UCSD-AML1 (cell line): ENCODE measurements around the gene KLHL3.

Source experiments
- DNase-seq: peaks from one replicate; lab custom pipeline; 2025; ENCODE audit not compliant: unreplicated experiment; lab: John Stamatoyannopoulos, UW

The KLHL3 gene

DNA sequence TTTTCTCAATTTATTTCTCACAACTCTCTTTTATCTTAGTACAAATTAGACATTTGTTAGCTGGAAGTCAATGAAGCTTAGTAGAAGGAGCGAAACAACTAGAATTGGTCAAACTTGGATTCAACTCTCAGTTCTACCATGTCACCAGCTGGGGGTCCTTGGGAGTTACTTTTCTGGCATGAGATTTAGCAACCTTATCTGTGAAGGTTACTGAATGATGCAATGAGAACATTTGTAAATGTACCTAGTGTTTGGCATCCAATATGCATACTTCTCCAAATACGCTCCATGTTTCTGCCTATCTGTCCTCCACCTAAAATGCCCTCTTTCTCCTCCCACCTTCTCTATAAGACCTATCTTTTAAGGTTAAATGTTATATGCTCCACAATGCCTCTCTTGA lies 12.0 kb upstream of the KLHL3 start:
- no peak for DNase-seq

DNA sequence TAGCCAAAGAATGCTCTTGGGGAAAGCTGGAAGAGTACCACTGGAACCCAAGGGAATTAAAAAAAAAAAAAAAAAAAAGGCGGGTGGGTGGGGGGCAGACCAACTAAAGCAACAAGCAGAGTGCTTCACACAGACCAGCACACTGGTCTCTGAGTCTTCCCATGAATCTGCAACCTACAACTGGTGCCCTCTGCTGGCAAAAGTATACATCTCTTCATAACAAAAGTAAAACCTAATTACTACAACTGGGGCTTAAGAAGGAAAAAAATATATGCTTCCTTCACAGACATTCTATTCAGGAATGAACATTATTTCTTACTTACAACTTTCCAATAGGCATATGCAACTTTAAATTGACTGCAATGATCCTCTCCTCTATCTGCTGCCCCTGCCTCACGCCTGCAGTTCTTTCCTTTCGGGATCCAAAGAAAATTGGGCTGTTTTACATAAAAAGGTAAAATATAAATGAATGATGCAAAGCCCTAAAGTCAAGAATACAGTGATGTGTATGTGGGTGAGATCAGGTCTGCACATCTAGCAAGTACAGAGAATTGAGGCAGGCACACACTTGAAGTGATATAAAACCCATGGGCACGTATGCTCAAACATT lies 7.2 kb upstream of the KLHL3 start:
- DNase-seq: no peak

DNA sequence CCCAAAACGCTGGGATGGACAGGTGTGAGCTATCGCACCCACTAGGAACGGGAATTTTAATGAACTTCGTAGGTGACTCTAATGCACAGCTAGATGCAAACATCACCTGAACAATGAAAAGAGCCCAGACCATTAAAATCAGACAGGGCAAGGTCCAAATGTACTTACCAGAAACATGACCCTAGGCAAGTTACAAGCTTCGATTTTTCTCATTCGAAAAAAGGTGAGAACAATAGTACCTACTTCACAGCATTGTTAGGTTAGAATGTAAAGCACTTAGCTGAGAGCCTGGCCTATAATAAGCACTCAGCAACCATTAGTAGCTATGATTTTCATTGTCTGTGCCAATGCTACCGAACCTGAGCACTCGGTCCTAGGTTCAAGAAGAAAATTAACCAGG lies 5.8 kb upstream of the KLHL3 start:
- DNase-seq: no peak

DNA sequence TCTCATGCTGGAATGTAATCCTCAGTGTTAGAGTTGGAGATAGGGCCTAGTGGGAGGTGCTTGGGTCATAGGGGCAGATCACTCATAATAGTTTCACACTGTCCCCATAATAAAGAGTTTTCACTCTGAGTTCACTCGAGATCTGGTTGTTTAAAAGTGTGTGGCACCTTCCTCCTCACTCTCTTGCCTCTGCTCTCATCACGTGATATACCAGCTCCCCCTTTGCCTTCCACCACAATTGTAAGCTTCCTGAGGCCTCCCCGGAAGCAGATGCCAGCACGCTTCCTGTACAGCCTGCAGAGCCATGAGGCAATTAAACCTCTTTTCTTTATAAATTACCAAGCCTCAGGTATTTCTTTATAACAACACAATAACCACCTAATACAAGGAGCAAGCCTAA lies 3.8 kb upstream of the KLHL3 start:
- no peak for DNase-seq

DNA sequence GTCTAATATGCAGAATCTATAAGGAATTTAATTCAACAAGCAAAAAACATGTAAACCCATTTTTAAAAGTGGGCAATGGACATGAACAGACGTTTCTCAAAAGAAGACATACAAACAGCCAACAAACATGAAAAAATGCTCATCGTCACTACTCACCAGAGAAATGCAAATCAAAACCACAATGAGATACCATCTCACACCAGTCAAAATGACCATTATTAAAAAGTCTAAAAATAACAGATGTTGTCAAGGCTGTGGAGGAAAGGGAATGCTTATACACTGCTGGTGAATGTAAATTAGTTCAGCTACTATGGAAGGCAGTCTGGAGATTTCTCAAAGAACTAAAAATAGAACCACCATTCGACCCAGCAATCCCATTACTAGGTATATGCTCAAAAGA lies 3.1 kb upstream of the KLHL3 start:
- DNase-seq: no peak

DNA sequence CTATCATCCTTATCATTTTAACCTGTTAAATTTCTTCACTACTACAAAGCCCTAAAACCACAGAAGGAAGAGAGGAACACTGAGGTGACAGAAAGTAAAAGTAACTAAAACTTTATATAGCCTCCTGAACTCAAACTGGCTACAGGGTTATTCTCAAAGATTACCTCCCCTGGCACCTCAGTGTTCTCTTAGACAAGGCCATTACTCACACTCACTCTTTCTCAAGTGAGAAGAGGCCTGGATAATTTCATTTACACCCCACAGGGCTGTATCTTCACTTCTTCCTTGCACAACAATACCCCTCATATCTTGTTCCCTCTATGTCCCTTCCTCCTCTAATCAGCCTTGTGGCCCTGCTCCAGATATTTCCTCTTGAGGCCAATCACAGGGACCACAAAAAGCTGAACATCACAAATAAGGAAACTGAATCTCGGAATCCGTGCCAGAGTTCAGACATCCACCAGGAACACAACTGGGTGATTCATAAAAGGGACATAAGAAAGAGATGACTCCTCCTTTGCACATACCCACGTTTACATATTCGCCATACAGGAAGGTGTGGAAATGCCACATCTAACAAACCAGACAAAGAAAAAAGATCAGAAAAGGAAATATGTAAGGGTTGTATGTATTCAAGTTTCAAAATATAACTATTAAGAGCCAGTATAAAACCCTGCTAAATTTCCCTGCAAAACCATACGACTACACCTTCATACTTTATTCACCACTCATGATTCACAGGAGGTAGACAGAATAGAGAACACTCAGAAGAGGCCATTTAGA lies 1.7 kb upstream of the KLHL3 start:
- DNase-seq: peak; percentile 21

DNA sequence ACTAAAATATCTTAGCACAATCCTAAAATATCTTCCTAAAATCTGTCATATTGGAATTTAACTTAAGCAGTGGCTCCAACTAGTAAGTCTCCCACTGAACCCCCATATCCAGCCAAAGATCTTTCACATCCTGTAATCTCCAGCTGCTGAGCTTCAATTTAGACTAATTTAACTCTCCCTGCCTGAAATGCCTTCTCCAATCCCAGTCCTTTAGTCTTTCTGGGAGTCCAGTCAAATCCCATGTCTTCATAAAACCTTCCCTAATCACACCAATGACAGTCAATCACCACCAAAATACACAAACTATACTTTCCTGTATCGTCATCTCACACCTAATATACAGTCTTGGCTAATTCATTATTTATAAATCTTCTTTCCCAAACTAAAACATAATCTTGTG lies 607 bp upstream of the KLHL3 start:
- no peak for DNase-seq

DNA sequence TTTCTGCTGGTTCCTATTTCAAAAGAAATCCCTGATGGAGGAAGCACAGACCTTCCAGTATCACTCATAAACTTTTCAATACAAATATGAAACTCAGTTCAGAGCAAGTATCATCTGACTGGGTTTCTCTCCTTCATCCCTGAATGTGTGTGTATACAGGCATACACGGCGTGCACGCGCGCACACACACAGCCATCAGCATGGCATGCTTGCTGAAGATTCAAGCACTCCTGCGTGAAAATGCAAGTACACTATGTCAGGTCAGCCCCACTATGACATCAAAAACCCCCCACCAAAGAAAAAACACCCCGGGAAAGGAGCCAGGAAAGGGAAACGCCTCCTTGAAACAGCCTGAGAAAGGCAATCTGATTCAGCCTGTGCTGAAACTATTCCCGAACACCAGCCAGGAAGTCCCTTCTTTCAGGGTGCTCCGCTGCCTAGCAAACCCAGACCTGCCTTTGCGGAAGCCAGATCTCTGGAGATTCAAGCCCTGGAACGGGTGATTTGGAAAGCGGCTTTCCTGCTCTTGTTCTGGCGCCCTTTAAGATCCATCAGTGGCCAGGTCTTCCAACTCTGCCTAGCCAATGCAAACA lies 831 bp downstream of the KLHL3 start:
- DNase-seq: peak; percentile 47

DNA sequence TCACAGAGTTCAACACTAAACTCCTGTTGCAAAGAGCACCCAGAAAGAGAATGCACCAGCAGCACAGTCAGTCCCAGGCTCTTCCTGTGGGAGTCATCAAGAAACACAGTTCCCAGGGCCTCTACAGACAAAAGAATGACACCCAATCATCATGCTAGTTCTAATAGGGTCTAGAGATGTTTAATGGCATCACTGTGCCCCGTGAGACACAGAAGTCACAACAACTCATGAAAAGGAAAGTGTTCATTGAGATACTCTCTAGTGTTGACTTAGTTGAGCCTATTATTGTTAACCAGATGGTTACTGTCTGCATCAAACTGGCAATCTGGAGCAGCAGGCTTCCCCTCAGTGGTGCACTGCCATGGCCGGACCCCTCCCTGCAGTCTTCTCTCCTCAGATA lies 1.6 kb downstream of the KLHL3 start:
- no peak for DNase-seq

DNA sequence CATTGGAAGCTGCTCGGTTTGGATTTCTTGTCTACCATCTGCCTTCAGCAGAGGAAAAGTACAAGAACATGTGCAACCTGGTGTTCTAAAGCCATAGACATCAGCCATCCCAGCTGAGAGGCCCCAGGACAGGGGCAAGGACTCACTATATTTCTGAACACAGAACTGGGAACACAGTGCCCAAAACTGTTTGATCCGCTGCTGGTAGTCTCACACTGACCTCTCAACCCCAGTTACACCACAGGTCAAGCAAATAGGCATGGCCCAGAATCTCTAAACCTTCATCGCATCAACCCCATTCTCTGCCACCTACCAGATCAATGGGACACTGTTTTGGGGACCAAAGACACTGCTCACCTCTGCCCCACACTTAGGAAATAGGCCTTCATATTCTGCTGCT lies 2.0 kb downstream of the KLHL3 start:
- DNase-seq: no peak

GRCh38 chr5:137733006-137733405 lies 2.9 kb downstream of the KLHL3 start:
- DNase-seq: no peak

- no peak for DNase-seq
These were observed 4.7 kb downstream of the KLHL3 start for GRCh38 chr5:137731176-137731575.

GRCh38 chr5:137730336-137730735 lies 5.6 kb downstream of the KLHL3 start:
- DNase-seq: no peak

GRCh38 chr5:137728048-137728447 lies 7.8 kb downstream of the KLHL3 start:
- DNase-seq: no peak

DNA sequence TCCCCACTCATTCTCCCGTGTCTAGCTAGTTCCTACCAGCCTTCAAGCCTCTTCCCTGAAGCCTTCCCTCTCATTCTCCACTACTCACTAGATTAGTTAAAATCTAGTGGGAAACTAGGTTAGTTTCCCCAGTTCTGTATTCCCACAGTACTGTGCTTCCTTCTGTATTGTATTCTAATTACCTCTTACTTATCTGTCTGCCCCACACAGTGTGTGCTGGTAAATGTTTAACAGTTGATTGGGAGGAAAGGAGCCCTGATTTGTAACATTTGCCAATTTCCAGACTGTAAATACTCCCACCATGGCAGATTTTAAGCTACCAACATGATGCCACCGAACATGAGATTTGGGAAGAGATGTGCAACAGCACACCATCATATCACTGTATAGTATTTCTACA lies 8.3 kb downstream of the KLHL3 start:
- DNase-seq: no peak

- no peak for DNase-seq
These were observed 11.6 kb downstream of the KLHL3 start for GRCh38 chr5:137724251-137724650.

DNA sequence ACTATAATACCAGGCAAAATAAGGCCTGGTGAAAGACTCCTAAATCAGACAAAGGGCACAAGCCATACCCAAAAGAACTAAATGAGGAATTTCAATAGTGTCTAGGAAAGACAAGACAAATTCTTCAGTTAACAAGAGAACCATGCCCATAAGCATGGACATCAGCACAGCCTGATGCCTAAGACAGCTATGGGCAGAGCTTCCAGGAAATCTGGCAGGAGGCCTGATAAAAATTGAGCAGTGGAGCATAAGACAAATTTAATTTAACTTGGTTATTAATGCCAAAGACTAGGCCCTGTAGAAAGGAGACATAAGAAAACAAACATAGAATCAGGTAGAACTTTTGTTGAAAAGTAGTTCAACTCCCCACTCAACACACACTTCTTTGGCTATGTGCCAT lies 17.3 kb downstream of the KLHL3 start:
- DNase-seq: no peak

GRCh38 chr5:137716337-137716736 lies 19.6 kb downstream of the KLHL3 start:
- DNase-seq: no peak

- no peak for DNase-seq
These were observed 20.4 kb downstream of the KLHL3 start for GRCh38 chr5:137715456-137715855.

DNA sequence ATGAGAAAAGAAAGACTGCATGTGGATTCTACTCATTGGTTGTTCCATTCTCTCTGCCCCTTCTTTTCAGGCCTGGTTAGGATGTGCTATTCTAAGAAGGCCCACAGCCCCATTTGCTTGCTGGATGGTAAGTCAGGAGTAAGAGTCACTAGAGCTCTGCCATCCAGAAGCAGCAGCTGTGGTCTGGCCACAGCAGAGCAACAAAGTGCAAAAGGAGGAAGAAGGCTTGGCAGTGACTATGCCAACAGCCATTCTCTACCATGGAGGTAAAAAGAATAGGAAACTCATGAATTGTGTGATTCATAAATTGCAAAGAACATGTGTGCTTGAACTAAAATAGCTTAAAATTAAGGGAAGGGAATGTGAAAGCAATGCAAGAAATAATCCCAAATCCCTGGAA lies 20.9 kb downstream of the KLHL3 start:
- DNase-seq: peak; percentile 32

- DNase-seq: no peak
These were observed 21.4 kb downstream of the KLHL3 start for GRCh38 chr5:137714494-137714893.

DNA sequence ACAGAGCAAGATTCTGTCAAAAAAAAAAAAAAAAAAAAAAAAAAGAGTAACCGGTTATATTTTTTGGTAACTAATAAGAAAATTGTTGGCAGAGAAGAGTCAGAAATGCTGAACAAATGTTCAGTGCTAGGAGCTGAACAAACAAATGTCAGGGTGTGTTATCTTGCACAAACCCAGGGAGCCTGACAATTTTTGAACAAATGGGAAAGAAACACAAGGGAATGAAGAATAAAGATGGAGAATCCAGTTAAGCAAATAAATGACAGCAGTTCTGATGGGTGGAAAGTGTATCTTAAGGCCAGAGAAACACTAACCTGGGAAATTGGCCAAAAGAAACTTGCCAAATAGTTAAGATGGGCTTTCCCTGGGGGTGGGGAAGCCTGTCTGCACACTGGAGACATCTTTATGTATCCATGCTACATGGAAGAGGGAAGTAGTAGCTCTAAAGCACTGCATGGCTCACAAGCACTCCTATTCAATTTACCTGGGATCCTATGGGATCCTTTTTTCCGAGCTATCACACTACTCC lies 23.7 kb downstream of the KLHL3 start:
- DNase-seq: no peak
